Right lobe of liver (tissue), 6 donors: Measurements from ENCODE around the gene PCDH15. TPM values are rescaled to one million over a fixed set of nuclear protein-coding genes. Genes with fewer than 3 reads are reported as not detected.

Experiments used
- ATAC-seq, 4 donors: fragments of 200-7000 bp; cut with Tn5 transposase; one replicate each; pipeline ENCODE4 v1.9.1; 2020; ENCODE audit warnings: mild to moderate bottlenecking in 4 of 4, moderate library complexity in 4 of 4
- DNase-seq, 3 donors: peaks; one replicate each; pipeline ENCODE4 v3.0.0-alpha.2; 2020
- H3K27ac ChIP-seq, 3 donors: fragments of 200-600 bp; one replicate each; pipeline ENCODE4 v1.8.0; 2022
- H3K27me3 ChIP-seq, 2 donors: fragments of 200-600 bp; one replicate each; pipeline ENCODE4 v1.8.0; 2022
- H3K36me3 ChIP-seq, 4 donors: fragments of 200-600 bp; sonication (generic) in 1 of 4; one replicate each; pipeline versions ENCODE4 v1.5.1 to v1.8.0; 2017 to 2022; ENCODE audit warnings: control low read depth in 1 of 4
- H3K4me1 ChIP-seq, 4 donors: fragments of 200-600 bp; sonication (generic) in 1 of 4; one replicate each; pipeline versions ENCODE4 v1.5.1 to v1.8.0; 2017 to 2022; ENCODE audit warnings: control low read depth in 1 of 4
- H3K4me3 ChIP-seq, 3 donors: fragments of 200-600 bp; one replicate each; pipeline ENCODE4 v1.8.0; 2022
- H3K9me3 ChIP-seq, 4 donors: fragments of 200-600 bp; sonication (generic) in 1 of 4; one replicate each; pipeline versions ENCODE4 v1.5.1 to v1.8.0; 2017 to 2022; ENCODE audit warnings: control low read depth in 1 of 4
- CTCF ChIP-seq, 4 donors: fragments of 200-600 bp in 3 of 4; fragments of 450-650 bp in 1 of 4; IDR thresholded peaks; one replicate each; pipeline versions ENCODE4 v1.5.1 to v1.8.0; 2016 to 2022; ENCODE audit warnings: antibody characterized with exemption in 4 of 4, mild to moderate bottlenecking in 2 of 4
- POLR2A ChIP-seq: fragments of 450-650 bp; IDR thresholded peaks from one replicate; pipeline ENCODE4 v1.6.1; 2017; ENCODE audit warnings: antibody characterized with exemption, mild to moderate bottlenecking
- WGBS: methylation state at CpG from one replicate; pipeline ENCODE4 v1.1.6; 2018; ENCODE audit warnings: low coverage, low lambda C conversion rate; ENCODE audit not compliant: insufficient coverage; ENCODE audit errors: missing lambda C conversion rate; 5-methylcytosine and 5-hydroxymethylcytosine counted together
- intact Hi-C, 2 donors: fragments of 100-400 bp; cut with DNase I; formaldehyde crosslinking; loops; one replicate each; pipeline versions ENCODE4 v1.11.2 to v1.14.1; 2022
- total RNA-seq, 6 experiments: library from RNA; depleted of rRNA in 2 of 6; stranded (reverse); fragments of >200 nt in 2 of 6; fragmentation: NEBNext Ultra II Directional in 3 of 6; extraction: Animal tissue kit (Norgen Biotek cat#: 25700) in 3 of 6; gene quantifications; one replicate each; pipeline versions ENCODE4 v1.1.0 to v1.2.4, GENCODE V29; 2016 to 2023
- donor health status: DM: no; HTN: yes; CAD: no.
- donor health status: DM: no; HTN: no; CAD: no.
- donor health status: DM: no; HTN: no; CAD: no.
- donor health status: DM: no; HTN: yes; CAD: no.
- donor health status: DM: no; HTN: yes; CAD: no.

PCDH15 gene
- total RNA-seq, 6 experiments from 2014 or later: not detected

- 46% methylated on average over 2 of the region's 2 CpGs for WGBS
- Histone ChIP-seq H3K9me3 (no peaks in the 10 kb centered on the region), H3K4me3 (no peak overlapping the region), H3K27me3 (no peaks in the 10 kb centered on the region), H3K27ac (no peak overlapping the region), H3K36me3 (no peaks in the 10 kb centered on the region), H3K4me1 (no peaks in the 10 kb centered on the region)
- intact Hi-C loops: no loop called here
- DNase-seq: no peak
- no peak for ATAC-seq
- TF ChIP-seq POLR2A (no peak), CTCF (IDR thresholded peaks at IDR 0.05) (no peak)
Measured at GRCh38 chr10:54708021-54708420, 93.0 kb downstream of the PCDH15 start.

GRCh38 chr10:54702583-54703485, 98.2 kb downstream of the PCDH15 start:
- Histone ChIP-seq H3K4me1 (no peaks in the 10 kb centered on the region), H3K9me3 (no peaks in the 10 kb centered on the region), H3K36me3 (no peaks in the 10 kb centered on the region), H3K27me3 (no peaks in the 10 kb centered on the region), H3K27ac (no peak overlapping the region), H3K4me3 (no peak overlapping the region)
- DNase-seq (no peak), ATAC-seq (no peak)
- WGBS: 58% methylated on average over 3 of the region's 3 CpGs
- intact Hi-C loops: no loop called here
- no peak for TF ChIP-seq CTCF (IDR thresholded peaks at IDR 0.05)
- TF ChIP-seq POLR2A: no peak

- DNase-seq (no peak), ATAC-seq (no peak)
Measured at GRCh38 chr10:54691331-54691730, 109.7 kb downstream of the PCDH15 start.

GRCh38 chr10:54682554-54682953, 118.5 kb downstream of the PCDH15 start:
- intact Hi-C loops: no loop called here
- Histone ChIP-seq H3K27me3 (no peaks in the 10 kb centered on the region), H3K4me3 (no peak overlapping the region), H3K9me3 (no peaks in the 10 kb centered on the region), H3K4me1 (no peaks in the 10 kb centered on the region), H3K36me3 (no peaks in the 10 kb centered on the region), H3K27ac (no peak overlapping the region)
- WGBS: 13% methylated on average over 1 of the region's 1 CpG
- no peak for TF ChIP-seq POLR2A
- TF ChIP-seq CTCF (IDR thresholded peaks at IDR 0.05): no peak
- ATAC-seq: peak in 1 of 4 donors; percentile 42
- no peak for DNase-seq

More at GRCh38 chr10:54691331-54691730, 109.7 kb downstream of the PCDH15 start:
- H3K36me3 ChIP-seq: no peaks in the 10 kb centered on the region
- no peak overlapping the region for H3K4me3 ChIP-seq
- no peaks in the 10 kb centered on the region for H3K4me1 ChIP-seq
- WGBS: 18% methylated on average over 1 of the region's 1 CpG
- intact Hi-C loops: no loop called here
- TF ChIP-seq POLR2A (no peak), CTCF (IDR thresholded peaks at IDR 0.05) (no peak)
- no peaks in the 10 kb centered on the region for H3K27me3 ChIP-seq
- H3K9me3 ChIP-seq: no peaks in the 10 kb centered on the region
- H3K27ac ChIP-seq: no peak overlapping the region
